NCI-H1105 (cell line): ENCODE data around the gene IL19.
A peak's percentile ranks its signal among the peaks of the same experiment; 100 is the strongest.

Experiments
- DNase-seq: peaks from one replicate; lab custom pipeline; 2025; lab: John Stamatoyannopoulos, UW

Gene IL19

DNA sequence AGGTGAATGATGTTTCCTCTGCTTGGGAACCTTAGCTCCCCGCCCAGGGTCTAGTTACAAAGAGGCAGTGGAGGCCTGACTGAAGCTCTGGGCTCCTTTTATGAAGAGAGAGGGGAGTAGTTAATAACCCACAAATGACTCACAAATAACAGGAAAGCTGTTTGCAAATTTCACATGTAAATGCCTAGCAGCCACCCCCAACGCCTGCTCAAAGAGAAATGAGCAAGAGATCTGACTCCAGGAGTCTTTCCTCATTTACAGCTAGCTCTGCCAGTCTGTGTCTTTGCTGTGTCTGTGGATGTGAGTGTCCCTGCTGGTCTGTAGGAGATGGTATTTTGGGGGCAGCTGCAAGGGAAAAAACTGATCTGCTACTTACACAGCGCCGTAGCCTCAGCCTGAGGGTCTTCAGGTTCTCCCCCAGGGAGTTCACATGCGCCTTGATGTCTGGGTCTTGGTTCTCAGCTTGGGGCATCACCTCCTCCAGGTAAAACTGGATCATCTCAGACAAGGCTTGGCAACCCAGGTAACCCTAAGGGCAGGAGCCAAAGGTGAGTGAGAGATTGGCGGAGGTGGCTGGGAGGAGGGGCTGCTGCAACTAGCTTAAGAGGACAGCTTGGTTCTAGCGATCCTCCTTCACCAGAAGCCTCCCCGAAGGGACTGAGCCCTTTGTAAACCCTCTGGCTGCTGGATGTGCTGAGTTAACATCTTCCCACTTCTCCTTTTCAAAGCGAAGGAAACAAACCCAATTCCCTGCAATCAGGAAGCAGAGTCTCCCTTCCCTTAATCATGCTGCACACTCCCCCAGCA, at the start of gene IL19:
Gene IL19 (plus strand): TSS at position 243 of the 807 bp plus-strand sequence. CDS start 65,890 bp downstream, outside the sequence.
- no peak for DNase-seq

- no peak for DNase-seq
These were observed 49.1 kb upstream of the IL19 start for GRCh38 chr1:206721454-206721853.

GRCh38 chr1:206722751-206723461, 47.7 kb upstream of the IL19 start:
- no peak for DNase-seq

GRCh38 chr1:206723462-206723804, 47.1 kb upstream of the IL19 start:
- no peak for DNase-seq

- DNase-seq: no peak
These were observed 46.6 kb upstream of the IL19 start for GRCh38 chr1:206723805-206724472.

- DNase-seq: no peak
These were observed 45.2 kb upstream of the IL19 start for GRCh38 chr1:206725109-206725963.

DNA sequence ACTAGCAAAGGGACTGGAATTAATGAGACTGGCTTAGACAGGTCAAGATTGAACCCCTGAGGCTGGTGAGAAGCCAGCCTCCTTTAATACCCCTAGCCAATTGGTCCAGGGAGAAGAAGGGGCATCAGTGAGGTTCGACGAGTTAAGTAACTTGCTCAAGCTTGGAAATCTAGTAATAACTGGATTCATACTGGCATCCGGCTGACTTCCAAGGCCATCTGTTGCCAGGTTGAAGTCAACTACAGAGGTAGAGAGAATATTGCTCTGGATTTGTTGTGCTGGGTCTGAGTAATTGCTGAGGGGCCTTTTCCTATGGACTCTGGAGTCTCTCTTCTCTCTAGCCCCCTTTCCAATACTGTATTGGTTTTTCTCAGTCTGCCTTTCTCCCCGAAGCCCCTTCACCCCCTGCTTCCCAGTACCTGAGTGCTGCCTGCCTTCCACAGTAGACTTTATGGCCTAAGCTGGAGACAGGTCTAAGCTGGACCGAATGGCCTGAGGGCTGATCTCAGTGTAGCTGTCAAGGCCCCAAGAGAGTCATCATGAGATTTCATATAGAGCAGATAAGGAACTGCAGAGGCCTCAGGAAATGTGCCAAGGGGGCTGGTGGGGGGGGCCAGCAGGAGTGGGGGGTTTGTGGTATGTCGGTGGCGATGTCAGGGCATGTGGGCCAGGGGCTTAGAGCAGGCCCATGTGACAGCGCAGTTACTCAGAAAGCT, 42.4 kb upstream of the IL19 start:
- DNase-seq: no peak

DNA sequence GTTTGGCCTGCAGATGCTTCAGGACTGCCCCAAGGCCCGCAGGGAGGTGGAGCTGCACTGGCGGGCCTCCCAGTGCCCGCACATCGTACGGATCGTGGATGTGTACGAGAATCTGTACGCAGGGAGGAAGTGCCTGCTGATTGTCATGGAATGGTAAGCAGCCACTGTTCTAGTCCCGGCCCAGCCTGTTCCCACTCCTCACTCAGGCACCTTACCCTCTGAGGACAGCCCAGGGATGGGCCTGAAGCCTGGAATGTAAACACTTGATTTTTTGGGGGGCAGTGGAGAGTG, 41.9 kb upstream of the IL19 start:
- DNase-seq: no peak

DNA sequence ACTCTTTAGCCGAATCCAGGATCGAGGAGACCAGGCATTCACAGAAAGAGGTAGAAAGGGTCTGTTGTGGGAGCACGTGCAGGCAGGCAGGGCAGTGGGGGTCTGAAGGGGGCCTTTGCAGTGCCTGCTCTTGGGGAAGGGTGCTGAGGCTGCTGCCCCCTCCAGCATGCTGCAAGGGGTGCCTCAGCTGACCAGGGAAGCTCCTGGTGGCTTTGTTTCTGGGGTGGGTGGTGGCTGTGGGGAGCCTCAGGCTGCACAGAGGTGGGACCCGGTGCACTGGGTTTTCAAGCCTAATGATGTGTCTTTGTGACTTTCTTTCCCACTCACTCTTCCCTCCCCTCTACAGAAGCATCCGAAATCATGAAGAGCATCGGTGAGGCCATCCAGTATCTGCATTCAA, 41.5 kb upstream of the IL19 start:
- no peak for DNase-seq

DNA sequence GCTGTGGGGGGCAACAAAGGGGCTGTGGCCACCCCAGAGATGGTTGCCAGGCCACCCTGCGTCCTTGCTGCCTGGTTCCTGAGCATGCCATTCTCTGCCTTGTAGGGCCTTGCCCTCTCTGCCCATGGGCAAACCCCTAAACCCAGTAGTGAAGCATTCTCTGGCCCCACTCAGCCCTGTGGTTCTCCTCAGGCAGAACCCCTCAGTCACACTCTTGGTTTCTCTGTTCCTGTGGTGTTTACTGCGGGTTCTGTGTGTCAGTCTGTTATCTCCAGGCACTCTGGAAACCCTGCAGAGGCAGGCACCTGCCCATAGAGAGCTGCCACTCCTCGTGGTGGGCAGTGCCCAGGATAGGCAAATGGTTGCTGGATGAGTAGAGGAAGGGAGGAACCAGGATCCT, 41.1 kb upstream of the IL19 start:
- DNase-seq: no peak

GRCh38 chr1:206732508-206732907, 38.1 kb upstream of the IL19 start:
- no peak for DNase-seq

- no peak for DNase-seq
These were observed 37.6 kb upstream of the IL19 start for GRCh38 chr1:206732992-206733391.

GRCh38 chr1:206734499-206735142, 36.0 kb upstream of the IL19 start:
- DNase-seq: peak; percentile 9

DNA sequence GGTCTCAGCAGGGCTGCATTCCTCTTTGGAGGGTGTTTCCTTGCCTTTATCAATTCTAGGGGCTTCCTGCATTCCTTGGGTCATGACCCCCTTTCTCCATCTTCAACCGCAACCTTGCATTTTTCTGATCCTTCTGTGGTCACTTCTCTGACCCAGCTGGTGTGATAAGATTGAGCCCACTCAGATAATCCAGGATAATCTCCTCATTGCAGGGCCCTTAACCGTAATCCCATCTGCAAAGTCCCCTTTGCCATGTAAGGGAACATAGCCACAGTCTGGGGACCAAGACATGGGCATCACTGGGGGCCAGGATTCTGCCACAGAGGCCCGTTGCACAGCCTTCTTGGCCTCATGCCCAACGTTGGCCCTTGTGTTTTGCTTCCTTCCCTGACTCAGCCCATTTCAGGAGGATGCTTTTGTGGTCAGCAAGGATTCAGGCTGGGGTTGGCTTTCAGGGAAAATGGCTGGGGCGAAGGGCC, 35.0 kb upstream of the IL19 start:
- no peak for DNase-seq

GRCh38 chr1:206736878-206737728, 33.5 kb upstream of the IL19 start:
- DNase-seq: no peak

DNA sequence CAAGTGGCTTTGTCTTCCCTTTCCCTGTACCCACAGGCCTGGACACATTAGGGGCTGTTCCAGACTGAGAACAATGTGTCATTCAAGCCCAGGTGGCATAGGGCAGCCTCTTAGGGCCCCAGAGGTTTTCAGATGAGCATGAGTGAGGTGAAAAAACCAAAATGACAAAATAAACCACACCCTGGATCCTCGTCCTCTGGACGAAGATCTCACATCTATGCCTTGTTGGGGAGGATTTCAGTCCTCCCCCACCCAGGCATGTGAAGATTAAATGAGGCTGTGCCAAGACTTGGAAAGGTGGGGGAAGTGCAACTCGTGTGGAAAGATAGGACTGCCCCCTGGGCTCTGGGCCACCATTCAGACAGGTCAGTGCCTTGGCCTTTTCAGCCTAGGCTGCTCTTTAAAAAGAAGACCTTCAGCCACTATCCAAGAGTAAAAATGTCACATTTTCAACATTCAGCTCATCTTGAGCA, 32.8 kb upstream of the IL19 start:
- DNase-seq: no peak

- DNase-seq: no peak
These were observed 31.9 kb upstream of the IL19 start for GRCh38 chr1:206738370-206739366.

- no peak for DNase-seq
These were observed 31.0 kb upstream of the IL19 start for GRCh38 chr1:206739411-206740076.
